IMR-90 (cell line): ENCODE data around the gene TRIO. TPM values are rescaled to one million over a fixed set of nuclear protein-coding genes. Genes with fewer than 3 reads are reported as not detected.
A peak's percentile ranks its signal among the peaks of the same experiment; 100 is the strongest.

Source experiments
- ATAC-seq: fragments of 200-7000 bp; cut with Tn5 transposase; 2 replicates; pipeline ENCODE4 v1.9.1; 2020; ENCODE audit warnings: low read depth, mild to moderate bottlenecking, moderate library complexity
- BruUV-seq: library from RNA; stranded (reverse); fragments of 400-500 nt; replicated peaks from 2 replicates; lab custom pipeline; 2021; lab: Mats Ljungman, UMichigan
- CTCF ChIA-PET: fragments of 300-600 bp; formaldehyde crosslinking; extraction: SDS; loops from one replicate; lab custom pipeline; 2021; ENCODE audit warnings: antibody characterized with exemption; lab: Yijun Ruan, JAX
- POLR2A ChIA-PET: fragments of 300-600 bp; sonication (Branson Sonifier 250); formaldehyde crosslinking; loops from one replicate; lab custom pipeline; 2022; ENCODE audit warnings: antibody characterized with exemption; ENCODE audit not compliant: unreplicated experiment; lab: Charles Lee
- DNase-seq: peaks from one replicate; pipeline ENCODE4 v3.0.0; 2013
- H2AFZ ChIP-seq: replicated peaks from 2 replicates; pipeline ENCODE3; 2013; ENCODE audit warnings: low read length, mild to moderate bottlenecking; ENCODE audit not compliant: poor library complexity
- H2AK5ac ChIP-seq: 2 replicates; pipeline ENCODE4 v1.6.1; 2013; ENCODE audit warnings: low read depth, low read length, inconsistent platforms
- H2AK9ac ChIP-seq: replicated peaks from 2 replicates; pipeline ENCODE3; 2013; ENCODE audit warnings: mild to moderate bottlenecking, low read depth, low read length, moderate library complexity; ENCODE audit not compliant: poor library complexity
- H2BK120ac ChIP-seq: 2 replicates; pipeline ENCODE4 v1.6.1; 2013; ENCODE audit warnings: low read depth, low read length, inconsistent platforms
- H2BK15ac ChIP-seq: 3 replicates; pipeline ENCODE4 v1.6.1; 2013; ENCODE audit warnings: low read depth, low read length, inconsistent platforms
- H2BK20ac ChIP-seq: 2 replicates; pipeline ENCODE4 v1.6.1; 2013; ENCODE audit warnings: low read depth, mild to moderate bottlenecking, inconsistent platforms, low read length, moderate library complexity
- H2BK5ac ChIP-seq: 2 replicates; pipeline ENCODE4 v1.6.1; 2013; ENCODE audit warnings: mild to moderate bottlenecking, low read depth, low read length, inconsistent platforms; ENCODE audit not compliant: poor library complexity, severe bottlenecking
- H3K14ac ChIP-seq: replicated peaks from 2 replicates; pipeline ENCODE4 v1.6.1; 2013; ENCODE audit warnings: low read depth, low read length, inconsistent platforms
- H3K18ac ChIP-seq: 2 replicates; pipeline ENCODE4 v1.6.1; 2013; ENCODE audit warnings: low read depth, low read length, control low read depth
- H3K23ac ChIP-seq: 2 replicates; pipeline ENCODE4 v1.6.1; 2013; ENCODE audit warnings: low read depth, low read length, inconsistent platforms
- H3K27ac ChIP-seq: 2 replicates; pipeline ENCODE4 v1.5.1; 2013; ENCODE audit warnings: mild to moderate bottlenecking, control low read depth, low read length; ENCODE audit not compliant: insufficient read depth
- H3K27me3 ChIP-seq: 2 replicates; pipeline ENCODE4 v1.6.1; 2013; ENCODE audit warnings: low read length; ENCODE audit not compliant: control insufficient read depth, insufficient read depth
- H3K36me3 ChIP-seq: 2 replicates; pipeline ENCODE4 v1.6.1; 2013; ENCODE audit warnings: low read length, mixed read lengths; ENCODE audit not compliant: control insufficient read depth, insufficient read depth
- H3K4ac ChIP-seq: 2 replicates; pipeline ENCODE4 v1.6.1; 2013; ENCODE audit warnings: low read depth, low read length, inconsistent platforms
- H3K4me1 ChIP-seq: 2 replicates; pipeline ENCODE4 v1.6.1; 2013; ENCODE audit warnings: low read length, mixed read lengths; ENCODE audit not compliant: control insufficient read depth, insufficient read depth
- H3K4me2 ChIP-seq: 2 replicates; pipeline ENCODE4 v1.6.1; 2013; ENCODE audit warnings: low read depth, mild to moderate bottlenecking, control low read depth, low read length, moderate library complexity
- H3K4me3 ChIP-seq: 2 replicates; pipeline ENCODE4 v1.5.1; 2013; ENCODE audit warnings: low read depth, mild to moderate bottlenecking, control low read depth, low read length, moderate library complexity; ENCODE audit not compliant: insufficient read depth
- H3K56ac ChIP-seq: 2 replicates; pipeline ENCODE4 v1.6.1; 2013; ENCODE audit warnings: low read length, inconsistent platforms; ENCODE audit not compliant: insufficient read depth; ENCODE audit errors: extremely low read depth
- H3K79me1 ChIP-seq, 2 experiments: 2 replicates each; pipeline ENCODE4 v1.6.1; 2013; ENCODE audit warnings: low read length in 2 of 2, inconsistent platforms in 1 of 2, low read depth in 1 of 2
- H3K9ac ChIP-seq: 2 replicates; pipeline ENCODE4 v1.6.1; 2013; ENCODE audit warnings: low read depth, low read length, control low read depth
- H3K9me1 ChIP-seq: 2 replicates; pipeline ENCODE4 v1.6.1; 2013; ENCODE audit warnings: low read length, inconsistent platforms; ENCODE audit not compliant: insufficient read depth
- H3K9me3 ChIP-seq: 2 replicates; pipeline ENCODE4 v1.6.1; 2013; ENCODE audit warnings: low read length; ENCODE audit not compliant: control insufficient read depth, insufficient read depth
- H4K20me1 ChIP-seq: 2 replicates; pipeline ENCODE4 v1.6.1; 2013; ENCODE audit warnings: low read length, inconsistent platforms; ENCODE audit not compliant: insufficient read depth
- H4K5ac ChIP-seq: 2 replicates; pipeline ENCODE4 v1.6.1; 2013; ENCODE audit warnings: mild to moderate bottlenecking, low read depth, low read length, control low read depth
- H4K8ac ChIP-seq, 2 experiments: 2 replicates each; pipeline ENCODE4 v1.6.1; 2013; ENCODE audit warnings: low read depth in 2 of 2, low read length in 2 of 2, control low read depth in 1 of 2, inconsistent platforms in 1 of 2
- H4K91ac ChIP-seq: 2 replicates; pipeline ENCODE4 v1.6.1; 2013; ENCODE audit warnings: low read depth, low read length, inconsistent platforms; ENCODE audit not compliant: insufficient read depth
- FOS ChIP-seq: fragments of 150-350 bp; IDR thresholded peaks from 2 replicates; pipeline ENCODE4 v1.6.1; 2016; ENCODE audit warnings: low read depth, low read length
- MAZ ChIP-seq: IDR thresholded peaks from 2 replicates; pipeline ENCODE4 v1.6.1; 2012; ENCODE audit warnings: low read depth, mild to moderate bottlenecking, low read length, improper control_type of control experiment, moderate library complexity, borderline replicate concordance
- MXI1 ChIP-seq: IDR thresholded peaks from 2 replicates; pipeline ENCODE4 v1.6.1; 2012; ENCODE audit warnings: low read depth, mild to moderate bottlenecking, low read length, moderate library complexity, borderline replicate concordance
- RAD21 ChIP-seq: IDR thresholded peaks from 2 replicates; pipeline ENCODE4 v1.6.1; 2012; ENCODE audit warnings: low read length, improper control_type of control experiment
- SMC3 ChIP-seq: fragments of 150-350 bp; IDR thresholded peaks from 2 replicates; pipeline ENCODE4 v1.6.1; 2016; ENCODE audit warnings: low read depth, mild to moderate bottlenecking, antibody characterized with exemption, low read length, moderate library complexity
- WGBS, 2 experiments: methylation state at CpG; one replicate each; pipeline versions ENCODE4 v1.1.5 to v1.1.7; 2013; ENCODE audit warnings: missing lambda C conversion rate in 2 of 2; ENCODE audit not compliant: insufficient read length in 1 of 2; ENCODE audit errors: extremely low coverage in 2 of 2; 5-methylcytosine and 5-hydroxymethylcytosine counted together
- dilution Hi-C: fragments of 300-500 bp; cut with HindIII; formaldehyde crosslinking; loops from one replicate; pipeline ENCODE4 v1.14.3; 2018; ENCODE audit warnings: low sequenced_read_pairs; ENCODE audit not compliant: unreplicated experiment
- in situ Hi-C: fragments of 300-500 bp; cut with MboI; formaldehyde crosslinking; loops from 3 replicates; pipeline ENCODE4 v1.14.3; 2019; ENCODE audit warnings: low sequenced_read_pairs, inconsistent platforms, mixed read lengths
- intact Hi-C: fragments of 100-400 bp; cut with micrococcal nuclease; formaldehyde crosslinking; loops from 2 replicates; pipeline ENCODE4 v1.10.0; 2022
- polyA plus RNA-seq, 3 experiments: library from polyadenylated mRNA; depleted of rRNA; stranded (reverse); fragments of >200 nt; gene quantifications; 2 replicates each; pipeline ENCODE4 v1.2.3, GENCODE V29; 2012; ENCODE audit warnings: low replicate concordance in 1 of 3
- total RNA-seq: library from RNA; depleted of rRNA; stranded (reverse); fragments of >200 nt; gene quantifications from 2 replicates; pipeline ENCODE4 v1.2.3, GENCODE V29; 2012
- TF ChIP-seq, protein P1 (sequence below): conservative IDR thresholded peaks from 2 replicates; pipeline ENCODE4 v1.5.1; 2012; ENCODE audit warnings: mild to moderate bottlenecking, low read depth, low read length, improper control_type of control experiment

TRIO gene
- total and polyA plus RNA-seq, 2 of the 4 experiments (the other 2 are of a cell fraction): 206 to 522 TPM

DNA sequence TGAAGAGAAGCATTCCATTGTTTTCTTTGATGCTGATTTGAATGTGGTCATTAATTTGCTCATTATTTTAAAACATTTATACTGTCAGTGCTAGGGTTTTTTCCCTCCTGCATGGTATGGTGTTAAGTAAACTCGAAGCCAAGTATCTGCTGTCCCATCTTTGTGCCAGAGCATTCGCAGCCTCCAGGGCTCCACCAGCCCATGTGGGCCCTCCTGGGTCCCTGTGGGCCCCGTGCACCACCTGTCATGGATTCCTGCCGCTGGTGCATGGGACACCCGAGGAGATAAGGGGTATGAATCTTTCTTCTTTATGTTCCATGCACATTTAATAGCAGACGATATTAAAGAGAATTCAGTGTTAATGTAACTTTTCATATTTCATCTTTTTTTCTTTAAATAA is 95.1 kb downstream of the TRIO start:
- H3K23ac ChIP-seq: no peak overlapping the region
- no peak overlapping the region for H3K4me3 ChIP-seq
- H3K4me1 ChIP-seq: peaks cover 35% of the 10 kb centered on the region
- BruUV-seq: no TSS peak
- H4K91ac ChIP-seq: no peak overlapping the region
- no peak overlapping the region for H2BK20ac ChIP-seq
- intact Hi-C loops (no loop called here), in situ Hi-C loops (no loop called here), dilution Hi-C loops (no loop called here)
- ChIA-PET POLR2A (no interaction called here), CTCF (no interaction called here)
- WGBS, 2 experiments: no CpG with 5 or more reads among the region's 6 CpGs
- H3K9me1 ChIP-seq: peaks cover 40% of the 10 kb centered on the region
- no peaks in the 10 kb centered on the region for H3K9me3 ChIP-seq
- H4K8ac ChIP-seq: no peak overlapping the region
- peak overlapping the region; percentile 58 for H3K27ac ChIP-seq
- 0 out of 2 replicates have a peak overlapping the region, but pooled peaks have one; percentile 11 for H3K4ac ChIP-seq
- H3K14ac ChIP-seq: no peak overlapping the region
- H4K5ac ChIP-seq: no peak overlapping the region
- peaks cover 3 to 33% of the 10 kb centered on the region in 2 experiments; a peak in 3 of 4 replicates for H3K79me1 ChIP-seq
- H2BK5ac ChIP-seq: peak overlapping the region; percentile 9
- H4K20me1 ChIP-seq: peaks cover 97% of the 10 kb centered on the region
- peaks cover 13% of the 10 kb centered on the region for H3K36me3 ChIP-seq
- no peak overlapping the region for H2AK5ac ChIP-seq
- no peak overlapping the region for H2BK15ac ChIP-seq
- TF ChIP-seq MAZ (no peak), FOS (no peak), SMC3 (no peak), MXI1 (no peak), RAD21 (no peak)
- TF ChIP-seq, protein P1, sequence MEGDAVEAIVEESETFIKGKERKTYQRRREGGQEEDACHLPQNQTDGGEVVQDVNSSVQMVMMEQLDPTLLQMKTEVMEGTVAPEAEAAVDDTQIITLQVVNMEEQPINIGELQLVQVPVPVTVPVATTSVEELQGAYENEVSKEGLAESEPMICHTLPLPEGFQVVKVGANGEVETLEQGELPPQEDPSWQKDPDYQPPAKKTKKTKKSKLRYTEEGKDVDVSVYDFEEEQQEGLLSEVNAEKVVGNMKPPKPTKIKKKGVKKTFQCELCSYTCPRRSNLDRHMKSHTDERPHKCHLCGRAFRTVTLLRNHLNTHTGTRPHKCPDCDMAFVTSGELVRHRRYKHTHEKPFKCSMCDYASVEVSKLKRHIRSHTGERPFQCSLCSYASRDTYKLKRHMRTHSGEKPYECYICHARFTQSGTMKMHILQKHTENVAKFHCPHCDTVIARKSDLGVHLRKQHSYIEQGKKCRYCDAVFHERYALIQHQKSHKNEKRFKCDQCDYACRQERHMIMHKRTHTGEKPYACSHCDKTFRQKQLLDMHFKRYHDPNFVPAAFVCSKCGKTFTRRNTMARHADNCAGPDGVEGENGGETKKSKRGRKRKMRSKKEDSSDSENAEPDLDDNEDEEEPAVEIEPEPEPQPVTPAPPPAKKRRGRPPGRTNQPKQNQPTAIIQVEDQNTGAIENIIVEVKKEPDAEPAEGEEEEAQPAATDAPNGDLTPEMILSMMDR: no peak
- no peak overlapping the region for H3K56ac ChIP-seq
- no peak overlapping the region for H3K9ac ChIP-seq
- no peak overlapping the region for H2BK120ac ChIP-seq
- H3K27me3 ChIP-seq: no peaks in the 10 kb centered on the region
- no peak for ATAC-seq
- H3K4me2 ChIP-seq: no peak overlapping the region
- H2AK9ac ChIP-seq: no peak overlapping the region
- DNase-seq: no peak
- no peak overlapping the region for H2AFZ ChIP-seq
- no peak overlapping the region for H3K18ac ChIP-seq
